Fibroblast of lung (primary cell): ENCODE data around the gene PTPRM. TPM values are rescaled to one million over a fixed set of nuclear protein-coding genes. Genes with fewer than 3 reads are reported as not detected.

Source experiments
- DNase-seq, 2 donors: peaks; one replicate each; pipeline versions ENCODE4 v3.0.0 to v3.0.0-alpha.2; 2010; ENCODE audit warnings: low read depth in 2 of 2
- H2AFZ ChIP-seq: 2 replicates; pipeline ENCODE4 v1.5.1; 2012; ENCODE audit warnings: low read length, control low read depth, inconsistent platforms
- H3K27ac ChIP-seq: 2 replicates; pipeline ENCODE4 v1.5.1; 2011; ENCODE audit warnings: low read length, control low read depth; ENCODE audit not compliant: insufficient read depth
- H3K27me3 ChIP-seq: 2 replicates; pipeline ENCODE4 v1.5.1; 2011; ENCODE audit warnings: mild to moderate bottlenecking, low read length; ENCODE audit not compliant: control insufficient read depth, insufficient read depth
- H3K36me3 ChIP-seq: 2 replicates; pipeline ENCODE4 v1.5.1; 2011; ENCODE audit warnings: low read length; ENCODE audit not compliant: control insufficient read depth, insufficient read depth
- H3K4me1 ChIP-seq: 2 replicates; pipeline ENCODE4 v1.5.1; 2011; ENCODE audit warnings: low read length; ENCODE audit not compliant: control insufficient read depth, insufficient read depth; ENCODE audit errors: extremely low read depth
- H3K4me2 ChIP-seq: 2 replicates; pipeline ENCODE4 v1.5.1; 2011; ENCODE audit warnings: low read length, control low read depth; ENCODE audit not compliant: insufficient read depth; ENCODE audit errors: extremely low read depth
- H3K4me3 ChIP-seq, 4 experiments: fragments of 200-600 bp in 1 of 4; sonication (generic) in 1 of 4; replicated peaks in 1 of 4; 2 replicates each; pipeline ENCODE4 v1.5.1; 2011 to 2016; ENCODE audit warnings: low read length in 4 of 4, low read depth in 3 of 4, mild to moderate bottlenecking in 3 of 4, control low read depth in 2 of 4, inconsistent platforms in 1 of 4, mixed read lengths in 1 of 4; ENCODE audit not compliant: insufficient read depth in 1 of 4; ENCODE audit errors: control extremely low read depth in 1 of 4
- H3K79me2 ChIP-seq: 2 replicates; pipeline ENCODE4 v1.5.1; 2012; ENCODE audit warnings: mild to moderate bottlenecking, low read length, inconsistent platforms; ENCODE audit not compliant: control insufficient read depth, insufficient read depth
- H3K9ac ChIP-seq: 2 replicates; pipeline ENCODE4 v1.5.1; 2011; ENCODE audit warnings: mild to moderate bottlenecking, low read length, control low read depth; ENCODE audit not compliant: insufficient read depth
- H3K9me3 ChIP-seq: 2 replicates; pipeline ENCODE4 v1.5.1; 2012; ENCODE audit warnings: low read depth, low read length; ENCODE audit not compliant: control insufficient read depth, insufficient read depth
- H4K20me1 ChIP-seq: 2 replicates; pipeline ENCODE4 v1.5.1; 2011; ENCODE audit warnings: low read length; ENCODE audit not compliant: control insufficient read depth, insufficient read depth; ENCODE audit errors: extremely low read depth
- EZH2 ChIP-seq: IDR thresholded peaks from 2 replicates; pipeline ENCODE4 v1.5.1; 2012; ENCODE audit warnings: low read length, control low read depth, mild to moderate bottlenecking; ENCODE audit errors: missing control alignments
- polyA plus RNA-seq, 2 donors: library from polyadenylated mRNA; depleted of rRNA in 1 of 2; stranded (reverse) in 1 of 2; unstranded in 1 of 2; fragments of >200 nt; gene quantifications; 2 replicates each; pipeline ENCODE4 v1.2.1, GENCODE V29; 2011 to 2012; ENCODE audit warnings: missing spikeins in 1 of 2
- total RNA-seq: library from RNA; depleted of rRNA; stranded (reverse); fragments of >200 nt; gene quantifications from 2 replicates; pipeline ENCODE4 v1.2.1, GENCODE V29; 2014
- TF ChIP-seq, protein P1 (sequence below), 2 donors: IDR thresholded peaks in 1 of 2; conservative IDR thresholded peaks in 1 of 2; 1 replicate in 1 of 2; 2 replicates in 1 of 2; pipeline ENCODE4 v1.5.1; 2011 to 2012; ENCODE audit warnings: low read length in 2 of 2, control low read depth in 1 of 2, inconsistent platforms in 1 of 2, low read depth in 1 of 2, mild to moderate bottlenecking in 1 of 2

PTPRM gene
- total and polyA plus RNA-seq, 2 donors (not counting 1 experiment from before 2014, with no cell fraction given), result 86.6 to 87.0 TPM

- TF ChIP-seq, protein P1, sequence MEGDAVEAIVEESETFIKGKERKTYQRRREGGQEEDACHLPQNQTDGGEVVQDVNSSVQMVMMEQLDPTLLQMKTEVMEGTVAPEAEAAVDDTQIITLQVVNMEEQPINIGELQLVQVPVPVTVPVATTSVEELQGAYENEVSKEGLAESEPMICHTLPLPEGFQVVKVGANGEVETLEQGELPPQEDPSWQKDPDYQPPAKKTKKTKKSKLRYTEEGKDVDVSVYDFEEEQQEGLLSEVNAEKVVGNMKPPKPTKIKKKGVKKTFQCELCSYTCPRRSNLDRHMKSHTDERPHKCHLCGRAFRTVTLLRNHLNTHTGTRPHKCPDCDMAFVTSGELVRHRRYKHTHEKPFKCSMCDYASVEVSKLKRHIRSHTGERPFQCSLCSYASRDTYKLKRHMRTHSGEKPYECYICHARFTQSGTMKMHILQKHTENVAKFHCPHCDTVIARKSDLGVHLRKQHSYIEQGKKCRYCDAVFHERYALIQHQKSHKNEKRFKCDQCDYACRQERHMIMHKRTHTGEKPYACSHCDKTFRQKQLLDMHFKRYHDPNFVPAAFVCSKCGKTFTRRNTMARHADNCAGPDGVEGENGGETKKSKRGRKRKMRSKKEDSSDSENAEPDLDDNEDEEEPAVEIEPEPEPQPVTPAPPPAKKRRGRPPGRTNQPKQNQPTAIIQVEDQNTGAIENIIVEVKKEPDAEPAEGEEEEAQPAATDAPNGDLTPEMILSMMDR (conservative IDR thresholded peaks at IDR 0.05 in 1 of 2, IDR thresholded peaks at IDR 0.05 in 1 of 2; ENCODE audit: low read depth in 1 of 2, low read length in 2 of 2), result no peak
- no peak for TF ChIP-seq EZH2
- H3K79me2 ChIP-seq, result peaks cover 2% of the 10 kb centered on the region
- H3K9ac ChIP-seq, result no peak overlapping the region
- no peaks in the 10 kb centered on the region for H3K36me3 ChIP-seq
- H3K27me3 ChIP-seq, result no peaks in the 10 kb centered on the region
- H3K4me3 ChIP-seq, result no peak overlapping the region
- no peaks in the 10 kb centered on the region for H4K20me1 ChIP-seq
- H2AFZ ChIP-seq, result no peak overlapping the region
- no peak for DNase-seq
- peak overlapping the region; percentile 5 for H3K4me2 ChIP-seq
- H3K4me1 ChIP-seq, result peaks cover 7% of the 10 kb centered on the region
- no peak overlapping the region for H3K27ac ChIP-seq
- H3K9me3 ChIP-seq, result no peaks in the 10 kb centered on the region
Measured at GRCh38 chr18:7607540-7608173, 40.5 kb downstream of the PTPRM start.

GRCh38 chr18:7608174-7608550 lies 41.0 kb downstream of the PTPRM start:
- H4K20me1 ChIP-seq, result no peaks in the 10 kb centered on the region
- TF ChIP-seq, protein P1 (conservative IDR thresholded peaks at IDR 0.05 in 1 of 2, IDR thresholded peaks at IDR 0.05 in 1 of 2; ENCODE audit: low read depth in 1 of 2, low read length in 2 of 2), result no peak
- no peak for TF ChIP-seq EZH2
- H3K9me3 ChIP-seq, result no peaks in the 10 kb centered on the region
- DNase-seq, result peak in 1 of 2 donors; percentile 69
- H3K4me3 ChIP-seq, result no peak overlapping the region
- peaks cover 2% of the 10 kb centered on the region for H3K79me2 ChIP-seq
- H3K4me2 ChIP-seq, result peak overlapping the region; percentile 28
- H3K4me1 ChIP-seq, result peaks cover 7% of the 10 kb centered on the region
- H3K27me3 ChIP-seq, result no peaks in the 10 kb centered on the region
- no peak overlapping the region for H3K9ac ChIP-seq
- H3K36me3 ChIP-seq, result no peaks in the 10 kb centered on the region
- H3K27ac ChIP-seq, result peak overlapping the region; percentile 26
- no peak overlapping the region for H2AFZ ChIP-seq

DNA sequence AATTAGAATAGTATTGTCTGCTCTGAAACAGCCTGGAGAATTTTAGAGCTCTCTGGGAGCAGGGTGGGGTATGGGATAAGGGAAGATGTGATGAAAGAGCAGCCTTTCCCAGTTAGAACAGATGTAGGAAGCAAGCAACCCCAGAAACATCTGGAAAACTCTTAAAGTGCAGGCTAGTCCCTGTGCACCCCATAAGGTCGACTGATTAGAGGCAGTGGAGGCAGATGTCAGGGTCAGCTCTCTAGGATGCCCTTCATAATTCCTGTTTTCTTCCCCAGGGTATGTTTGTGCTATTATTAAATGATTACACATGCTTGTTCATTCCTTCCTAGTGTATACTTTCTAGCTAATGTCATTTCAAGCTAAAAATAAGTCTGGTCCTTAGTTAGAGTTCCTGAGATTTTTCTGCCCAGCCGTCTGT lies 41.7 kb downstream of the PTPRM start:
- peak; percentile 29 to 64 for DNase-seq
- Histone ChIP-seq H3K79me2 (peaks cover 2% of the 10 kb centered on the region), H3K4me2 (peak overlapping the region; percentile 36), H3K4me1 (peaks cover 7% of the 10 kb centered on the region), H3K27me3 (no peaks in the 10 kb centered on the region), H3K36me3 (no peaks in the 10 kb centered on the region), H2AFZ (no peak overlapping the region), H3K4me3 (no peak overlapping the region), H3K27ac (peak overlapping the region; percentile 26), H3K9ac (no peak overlapping the region), H4K20me1 (no peaks in the 10 kb centered on the region), H3K9me3 (no peaks in the 10 kb centered on the region)
- TF ChIP-seq, protein P1 (conservative IDR thresholded peaks at IDR 0.05 in 1 of 2, IDR thresholded peaks at IDR 0.05 in 1 of 2; ENCODE audit: low read depth in 1 of 2, low read length in 2 of 2), result no peak
- no peak for TF ChIP-seq EZH2
